IMR-90 (cell line): ENCODE measurements around the gene MAMLD1. TPM values are rescaled to one million over a fixed set of nuclear protein-coding genes. Genes with fewer than 3 reads are reported as not detected.

Experiments used
- ATAC-seq: fragments of 200-7000 bp; cut with Tn5 transposase; 2 replicates; pipeline ENCODE4 v1.9.1; 2020; ENCODE audit warnings: low read depth, mild to moderate bottlenecking, moderate library complexity
- BruUV-seq: library from RNA; stranded (reverse); fragments of 400-500 nt; replicated peaks from 2 replicates; lab custom pipeline; 2021; lab: Mats Ljungman, UMichigan
- CTCF ChIA-PET: fragments of 300-600 bp; formaldehyde crosslinking; extraction: SDS; loops from one replicate; lab custom pipeline; 2021; ENCODE audit warnings: antibody characterized with exemption; lab: Yijun Ruan, JAX
- POLR2A ChIA-PET: fragments of 300-600 bp; sonication (Branson Sonifier 250); formaldehyde crosslinking; loops from one replicate; lab custom pipeline; 2022; ENCODE audit warnings: antibody characterized with exemption; ENCODE audit not compliant: unreplicated experiment; lab: Charles Lee
- DNase-seq: peaks from one replicate; pipeline ENCODE4 v3.0.0; 2013
- H2AFZ ChIP-seq: replicated peaks from 2 replicates; pipeline ENCODE3; 2013; ENCODE audit warnings: low read length, mild to moderate bottlenecking; ENCODE audit not compliant: poor library complexity
- H2AK5ac ChIP-seq: 2 replicates; pipeline ENCODE4 v1.6.1; 2013; ENCODE audit warnings: low read depth, low read length, inconsistent platforms
- H2AK9ac ChIP-seq: replicated peaks from 2 replicates; pipeline ENCODE3; 2013; ENCODE audit warnings: mild to moderate bottlenecking, low read depth, low read length, moderate library complexity; ENCODE audit not compliant: poor library complexity
- H2BK120ac ChIP-seq: 2 replicates; pipeline ENCODE4 v1.6.1; 2013; ENCODE audit warnings: low read depth, low read length, inconsistent platforms
- H2BK15ac ChIP-seq: 3 replicates; pipeline ENCODE4 v1.6.1; 2013; ENCODE audit warnings: low read depth, low read length, inconsistent platforms
- H2BK20ac ChIP-seq: 2 replicates; pipeline ENCODE4 v1.6.1; 2013; ENCODE audit warnings: low read depth, mild to moderate bottlenecking, inconsistent platforms, low read length, moderate library complexity
- H2BK5ac ChIP-seq: 2 replicates; pipeline ENCODE4 v1.6.1; 2013; ENCODE audit warnings: mild to moderate bottlenecking, low read depth, low read length, inconsistent platforms; ENCODE audit not compliant: poor library complexity, severe bottlenecking
- H3K14ac ChIP-seq: replicated peaks from 2 replicates; pipeline ENCODE4 v1.6.1; 2013; ENCODE audit warnings: low read depth, low read length, inconsistent platforms
- H3K18ac ChIP-seq: 2 replicates; pipeline ENCODE4 v1.6.1; 2013; ENCODE audit warnings: low read depth, low read length, control low read depth
- H3K23ac ChIP-seq: 2 replicates; pipeline ENCODE4 v1.6.1; 2013; ENCODE audit warnings: low read depth, low read length, inconsistent platforms
- H3K27ac ChIP-seq: 2 replicates; pipeline ENCODE4 v1.5.1; 2013; ENCODE audit warnings: mild to moderate bottlenecking, control low read depth, low read length; ENCODE audit not compliant: insufficient read depth
- H3K27me3 ChIP-seq: 2 replicates; pipeline ENCODE4 v1.6.1; 2013; ENCODE audit warnings: low read length; ENCODE audit not compliant: control insufficient read depth, insufficient read depth
- H3K36me3 ChIP-seq: 2 replicates; pipeline ENCODE4 v1.6.1; 2013; ENCODE audit warnings: low read length, mixed read lengths; ENCODE audit not compliant: control insufficient read depth, insufficient read depth
- H3K4ac ChIP-seq: 2 replicates; pipeline ENCODE4 v1.6.1; 2013; ENCODE audit warnings: low read depth, low read length, inconsistent platforms
- H3K4me1 ChIP-seq: 2 replicates; pipeline ENCODE4 v1.6.1; 2013; ENCODE audit warnings: low read length, mixed read lengths; ENCODE audit not compliant: control insufficient read depth, insufficient read depth
- H3K4me2 ChIP-seq: 2 replicates; pipeline ENCODE4 v1.6.1; 2013; ENCODE audit warnings: low read depth, mild to moderate bottlenecking, control low read depth, low read length, moderate library complexity
- H3K4me3 ChIP-seq: 2 replicates; pipeline ENCODE4 v1.5.1; 2013; ENCODE audit warnings: low read depth, mild to moderate bottlenecking, control low read depth, low read length, moderate library complexity; ENCODE audit not compliant: insufficient read depth
- H3K56ac ChIP-seq: 2 replicates; pipeline ENCODE4 v1.6.1; 2013; ENCODE audit warnings: low read length, inconsistent platforms; ENCODE audit not compliant: insufficient read depth; ENCODE audit errors: extremely low read depth
- H3K79me1 ChIP-seq, 2 experiments: 2 replicates each; pipeline ENCODE4 v1.6.1; 2013; ENCODE audit warnings: low read length in 2 of 2, inconsistent platforms in 1 of 2, low read depth in 1 of 2
- H3K9ac ChIP-seq: 2 replicates; pipeline ENCODE4 v1.6.1; 2013; ENCODE audit warnings: low read depth, low read length, control low read depth
- H3K9me1 ChIP-seq: 2 replicates; pipeline ENCODE4 v1.6.1; 2013; ENCODE audit warnings: low read length, inconsistent platforms; ENCODE audit not compliant: insufficient read depth
- H3K9me3 ChIP-seq: 2 replicates; pipeline ENCODE4 v1.6.1; 2013; ENCODE audit warnings: low read length; ENCODE audit not compliant: control insufficient read depth, insufficient read depth
- H4K20me1 ChIP-seq: 2 replicates; pipeline ENCODE4 v1.6.1; 2013; ENCODE audit warnings: low read length, inconsistent platforms; ENCODE audit not compliant: insufficient read depth
- H4K5ac ChIP-seq: 2 replicates; pipeline ENCODE4 v1.6.1; 2013; ENCODE audit warnings: mild to moderate bottlenecking, low read depth, low read length, control low read depth
- H4K8ac ChIP-seq, 2 experiments: 2 replicates each; pipeline ENCODE4 v1.6.1; 2013; ENCODE audit warnings: low read depth in 2 of 2, low read length in 2 of 2, control low read depth in 1 of 2, inconsistent platforms in 1 of 2
- H4K91ac ChIP-seq: 2 replicates; pipeline ENCODE4 v1.6.1; 2013; ENCODE audit warnings: low read depth, low read length, inconsistent platforms; ENCODE audit not compliant: insufficient read depth
- CTCF ChIP-seq: conservative IDR thresholded peaks from 2 replicates; pipeline ENCODE4 v1.5.1; 2012; ENCODE audit warnings: mild to moderate bottlenecking, low read depth, low read length, improper control_type of control experiment
- NFE2L2 ChIP-seq: fragments of 150-350 bp; IDR thresholded peaks from 2 replicates; pipeline ENCODE4 v1.6.1; 2016; ENCODE audit warnings: low read depth, mild to moderate bottlenecking, low read length
- RCOR1 ChIP-seq: IDR thresholded peaks from 2 replicates; pipeline ENCODE4 v1.6.1; 2012; ENCODE audit warnings: mild to moderate bottlenecking, low read length, improper control_type of control experiment; ENCODE audit not compliant: insufficient replicate concordance
- USF2 ChIP-seq: fragments of 150-350 bp; IDR thresholded peaks from 2 replicates; pipeline ENCODE4 v1.6.1; 2017; ENCODE audit warnings: mild to moderate bottlenecking, antibody characterized with exemption, low read length, low read depth
- WGBS, 2 experiments: methylation state at CpG; one replicate each; pipeline versions ENCODE4 v1.1.5 to v1.1.7; 2013; ENCODE audit warnings: missing lambda C conversion rate in 2 of 2; ENCODE audit not compliant: insufficient read length in 1 of 2; ENCODE audit errors: extremely low coverage in 2 of 2; 5-methylcytosine and 5-hydroxymethylcytosine counted together
- dilution Hi-C: fragments of 300-500 bp; cut with HindIII; formaldehyde crosslinking; loops from one replicate; pipeline ENCODE4 v1.14.3; 2018; ENCODE audit warnings: low sequenced_read_pairs; ENCODE audit not compliant: unreplicated experiment
- in situ Hi-C: fragments of 300-500 bp; cut with MboI; formaldehyde crosslinking; loops from 3 replicates; pipeline ENCODE4 v1.14.3; 2019; ENCODE audit warnings: low sequenced_read_pairs, inconsistent platforms, mixed read lengths
- intact Hi-C: fragments of 100-400 bp; cut with micrococcal nuclease; formaldehyde crosslinking; loops from 2 replicates; pipeline ENCODE4 v1.10.0; 2022
- polyA plus RNA-seq, 3 experiments: library from polyadenylated mRNA; depleted of rRNA; stranded (reverse); fragments of >200 nt; gene quantifications; 2 replicates each; pipeline ENCODE4 v1.2.3, GENCODE V29; 2012; ENCODE audit warnings: low replicate concordance in 1 of 3
- total RNA-seq: library from RNA; depleted of rRNA; stranded (reverse); fragments of >200 nt; gene quantifications from 2 replicates; pipeline ENCODE4 v1.2.3, GENCODE V29; 2012

MAMLD1 gene
- total and polyA plus RNA-seq, 2 of the 4 experiments (the other 2 are of a cell fraction), result 1.4 to 11.0 TPM

GRCh38 chrX:150456941-150457340, 93.8 kb downstream of the MAMLD1 start:
- no peak overlapping the region for H3K18ac ChIP-seq
- no peak overlapping the region for H2AFZ ChIP-seq
- no peak overlapping the region for H3K4ac ChIP-seq
- H4K20me1 ChIP-seq, result no peaks in the 10 kb centered on the region
- no peaks in the 10 kb centered on the region; the same call in 1 of the 2 replicates for H3K36me3 ChIP-seq
- WGBS, 2 experiments, result no CpG with 5 or more reads among the region's 1 CpG
- dilution Hi-C loops (no loop called here), intact Hi-C loops (no loop called here), in situ Hi-C loops (no loop called here)
- CTCF ChIA-PET, result no interaction called here
- POLR2A ChIA-PET, result interaction anchor here (1.0 kb wide), 1 partner anchor 12 kb away, joined by 3 read pairs; no protein-coding TSS in a partner anchor
- DNase-seq (no peak), ATAC-seq (no peak)
- H4K91ac ChIP-seq, result no peak overlapping the region
- H3K9me3 ChIP-seq, result no peaks in the 10 kb centered on the region
- H3K27me3 ChIP-seq, result no peaks in the 10 kb centered on the region
- no peak overlapping the region for H3K56ac ChIP-seq
- H2AK9ac ChIP-seq, result no peak overlapping the region
- no peak overlapping the region for H3K4me2 ChIP-seq
- H2BK15ac ChIP-seq, result no peak overlapping the region
- H2BK5ac ChIP-seq, result no peak overlapping the region
- H3K79me1 ChIP-seq, result peaks cover 4 to 6% of the 10 kb centered on the region in 2 experiments; a peak in 3 of 4 replicates
- H3K14ac ChIP-seq, result no peak overlapping the region
- no peak for TF ChIP-seq USF2
- no peak for TF ChIP-seq NFE2L2
- no peak for TF ChIP-seq CTCF
- no peak for TF ChIP-seq RCOR1
- no peak overlapping the region for H3K9ac ChIP-seq
- no peak overlapping the region for H3K4me3 ChIP-seq
- no peak overlapping the region for H3K23ac ChIP-seq
- H3K4me1 ChIP-seq, result no peaks in the 10 kb centered on the region
- no peak overlapping the region for H2AK5ac ChIP-seq
- no peak overlapping the region for H2BK20ac ChIP-seq
- no TSS peak for BruUV-seq
- H4K8ac ChIP-seq, result no peak overlapping the region
- H2BK120ac ChIP-seq, result no peak overlapping the region
- no peak overlapping the region for H4K5ac ChIP-seq
- H3K9me1 ChIP-seq, result peaks cover 3% of the 10 kb centered on the region; the same call in 1 of the 2 replicates
- H3K27ac ChIP-seq, result no peak overlapping the region
